ENCODE results near the gene ALDH1L1. TPM values are rescaled to one million over a fixed set of nuclear protein-coding genes. Genes with fewer than 3 reads are reported as not detected.

ALDH1L1 gene
- total and polyA plus RNA-seq, 4 donors = 0.51 to 9.0 (median 2.8) TPM

- DNase-seq = peak in 1 of 3 donors; percentile 8
- no peak overlapping the region for H3K4me3 ChIP-seq
- peaks cover 0 to 2% (median 0%) of the 10 kb centered on the region in 4 donors for H3K9me3 ChIP-seq (ENCODE audit: control insufficient read depth in 4 of 4, insufficient read depth in 3 of 4, low read length in 3 of 4)
- 46 to 75% methylated on average over 2 of the region's 2 CpGs for WGBS, 2 donors
- H3K36me3 ChIP-seq (ENCODE audit: control insufficient read depth in 4 of 4, insufficient read depth in 4 of 4, low read length in 4 of 4) = no peaks in the 10 kb centered on the region
- no peak overlapping the region for H3K9ac ChIP-seq (ENCODE audit: insufficient read depth in 1 of 2, low read length in 2 of 2)
- TF ChIP-seq CTCF (IDR thresholded peaks at IDR 0.05; ENCODE audit: control extremely low read depth, extremely low read depth) = no peak
- no peak for ATAC-seq (ENCODE audit: insufficient read depth, low FRiP score)
- H3K4me1 ChIP-seq (ENCODE audit: control insufficient read depth in 5 of 5, insufficient read depth in 5 of 5, low read length in 5 of 5) = peaks cover 0 to 8% (median 0%) of the 10 kb centered on the region in 5 donors
- H3K27me3 ChIP-seq (ENCODE audit: control insufficient read depth in 3 of 3, insufficient read depth in 3 of 3, low read length in 2 of 3) = no peaks in the 10 kb centered on the region
- H3K27ac ChIP-seq (ENCODE audit: low read depth in 1 of 2, low read length in 1 of 2) = no peak overlapping the region
Observed at GRCh38 chr3:126125781-126126251, 54.6 kb downstream of the ALDH1L1 start.

GRCh38 chr3:126125341-126125740 is 55.0 kb downstream of the ALDH1L1 start:
- no peak overlapping the region for H3K4me3 ChIP-seq
- H3K27ac ChIP-seq (ENCODE audit: low read depth in 1 of 2, low read length in 1 of 2) = no peak overlapping the region
- peaks cover 0 to 2% (median 0%) of the 10 kb centered on the region in 4 donors for H3K9me3 ChIP-seq (ENCODE audit: control insufficient read depth in 4 of 4, insufficient read depth in 3 of 4, low read length in 3 of 4)
- H3K4me1 ChIP-seq (ENCODE audit: control insufficient read depth in 5 of 5, insufficient read depth in 5 of 5, low read length in 5 of 5) = peaks cover 0 to 8% (median 0%) of the 10 kb centered on the region in 5 donors
- no peak overlapping the region for H3K9ac ChIP-seq (ENCODE audit: insufficient read depth in 1 of 2, low read length in 2 of 2)
- no peak for ATAC-seq (ENCODE audit: insufficient read depth, low FRiP score)
- 89 to 91% methylated on average over 5 of the region's 5 CpGs for WGBS, 2 donors
- DNase-seq = peak in 1 of 3 donors; percentile 7
- no peaks in the 10 kb centered on the region for H3K36me3 ChIP-seq (ENCODE audit: control insufficient read depth in 4 of 4, insufficient read depth in 4 of 4, low read length in 4 of 4)
- no peak for TF ChIP-seq CTCF (IDR thresholded peaks at IDR 0.05; ENCODE audit: control extremely low read depth, extremely low read depth)
- no peaks in the 10 kb centered on the region for H3K27me3 ChIP-seq (ENCODE audit: control insufficient read depth in 3 of 3, insufficient read depth in 3 of 3, low read length in 2 of 3)

GRCh38 chr3:126124896-126125295 is 55.5 kb downstream of the ALDH1L1 start:
- H3K4me3 ChIP-seq = no peak overlapping the region
- H3K27me3 ChIP-seq (ENCODE audit: control insufficient read depth in 3 of 3, insufficient read depth in 3 of 3, low read length in 2 of 3) = no peaks in the 10 kb centered on the region
- H3K9me3 ChIP-seq (ENCODE audit: control insufficient read depth in 4 of 4, insufficient read depth in 3 of 4, low read length in 3 of 4) = peaks cover 0 to 2% (median 0%) of the 10 kb centered on the region in 4 donors
- 82 to 86% methylated on average over 9 of the region's 9 CpGs for WGBS, 2 donors
- TF ChIP-seq CTCF (IDR thresholded peaks at IDR 0.05; ENCODE audit: control extremely low read depth, extremely low read depth) = no peak
- ATAC-seq (ENCODE audit: insufficient read depth, low FRiP score) (no peak), DNase-seq (no peak)
- no peak overlapping the region for H3K27ac ChIP-seq (ENCODE audit: low read depth in 1 of 2, low read length in 1 of 2)
- H3K36me3 ChIP-seq (ENCODE audit: control insufficient read depth in 4 of 4, insufficient read depth in 4 of 4, low read length in 4 of 4) = no peaks in the 10 kb centered on the region
- H3K9ac ChIP-seq (ENCODE audit: insufficient read depth in 1 of 2, low read length in 2 of 2) = no peak overlapping the region
- peaks cover 0 to 9% (median 0%) of the 10 kb centered on the region in 5 donors for H3K4me1 ChIP-seq (ENCODE audit: control insufficient read depth in 5 of 5, insufficient read depth in 5 of 5, low read length in 5 of 5)
